ENCODE data around the gene RASSF8.

RASSF8 gene

GRCh38 chr12:25993901-25994651, 35.6 kb downstream of the RASSF8 start:
- no peak for DNase-seq

DNA sequence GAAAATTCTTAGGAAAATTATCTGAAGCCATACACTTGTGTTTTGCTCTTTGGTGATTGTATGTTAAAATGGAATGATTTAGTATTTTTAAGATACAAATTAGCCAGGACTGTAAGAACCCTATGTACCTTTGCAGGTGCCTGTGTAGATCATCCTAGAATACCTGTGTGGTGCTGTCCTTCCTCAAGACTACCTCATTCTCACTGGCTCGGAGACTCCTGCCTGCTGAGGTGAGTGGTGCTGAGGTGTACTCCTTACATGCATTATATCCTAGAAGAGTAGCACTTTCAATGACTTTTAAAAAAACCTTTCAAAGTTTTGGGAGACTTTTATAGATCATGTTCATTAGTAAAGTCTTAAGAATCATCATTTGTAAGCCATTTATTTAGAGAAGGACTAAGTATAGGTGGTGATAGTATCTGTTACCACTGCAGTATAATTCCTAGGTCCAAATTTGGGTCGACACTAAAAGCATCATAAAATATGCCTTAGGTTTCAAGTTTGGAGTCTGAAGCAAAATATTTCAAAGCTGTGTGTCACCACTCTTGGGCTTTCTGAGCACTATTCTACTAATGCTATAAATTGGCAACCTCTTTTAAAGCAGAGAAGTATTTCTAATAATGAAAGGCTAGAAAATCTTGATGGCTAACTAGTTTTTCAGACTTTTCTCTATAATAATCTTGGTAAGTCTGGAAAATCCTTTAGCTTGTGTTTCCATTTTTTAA, 36.6 kb downstream of the RASSF8 start:
- no peak for DNase-seq

DNA sequence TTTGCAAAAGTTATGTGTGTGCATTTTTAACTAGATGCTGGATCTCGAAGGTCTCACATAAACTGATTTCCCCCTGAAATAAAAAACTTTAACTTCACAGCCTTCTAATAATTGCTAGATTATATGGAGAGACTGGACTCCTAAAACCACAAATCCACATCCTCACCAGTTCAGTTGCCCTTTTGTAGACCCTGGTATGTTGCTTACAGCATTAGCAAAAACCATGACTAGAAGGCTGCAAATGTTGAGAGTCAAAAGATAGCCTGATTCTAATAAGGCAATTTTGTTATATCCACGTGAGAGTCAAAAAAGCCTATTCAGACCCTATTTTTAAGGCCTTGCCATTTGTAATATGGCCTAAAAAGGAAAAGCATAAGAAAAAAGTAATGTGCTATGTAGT, 37.4 kb downstream of the RASSF8 start:
- DNase-seq: no peak

DNA sequence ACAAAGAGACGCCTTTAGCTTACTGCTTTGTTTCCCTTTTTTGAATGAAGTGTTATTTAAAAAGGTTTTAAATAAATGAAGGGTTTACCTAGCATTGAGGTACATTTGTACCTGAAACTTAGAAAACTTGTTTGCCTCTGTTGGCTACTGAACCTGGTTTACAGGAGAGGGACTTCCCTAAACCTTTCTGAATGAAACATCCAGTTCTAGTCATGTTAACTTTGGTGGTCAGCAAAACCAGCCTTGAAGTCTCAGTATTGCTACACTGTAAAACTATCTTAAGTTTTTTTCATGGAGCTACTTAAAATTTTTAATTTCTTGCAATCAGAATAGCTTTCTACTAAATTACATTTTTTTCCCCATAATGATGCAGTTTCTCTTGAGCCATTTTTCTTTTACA, 38.2 kb downstream of the RASSF8 start:
- DNase-seq: no peak

GRCh38 chr12:25997201-25997963, 38.9 kb downstream of the RASSF8 start:
- DNase-seq: no peak

DNA sequence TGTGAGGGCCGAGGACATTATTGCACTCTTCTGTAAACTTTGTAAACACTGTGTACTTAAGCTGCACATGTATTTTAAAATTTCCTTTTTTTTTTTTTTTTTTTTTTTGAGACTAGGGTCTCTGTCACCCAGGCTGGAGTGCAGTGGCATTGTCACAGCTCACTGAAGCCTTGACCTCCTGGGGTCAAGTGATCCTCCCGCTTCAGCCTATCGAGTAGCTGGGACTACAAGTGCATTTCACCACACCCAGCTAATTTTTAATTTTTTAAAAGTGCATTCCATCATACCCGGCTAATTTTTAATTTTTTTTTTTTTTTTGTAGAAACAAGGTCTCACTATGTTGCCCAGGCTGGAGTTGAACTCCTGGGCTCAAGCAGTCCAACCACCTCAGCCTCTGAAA, 42.4 kb downstream of the RASSF8 start:
- DNase-seq: no peak

DNA sequence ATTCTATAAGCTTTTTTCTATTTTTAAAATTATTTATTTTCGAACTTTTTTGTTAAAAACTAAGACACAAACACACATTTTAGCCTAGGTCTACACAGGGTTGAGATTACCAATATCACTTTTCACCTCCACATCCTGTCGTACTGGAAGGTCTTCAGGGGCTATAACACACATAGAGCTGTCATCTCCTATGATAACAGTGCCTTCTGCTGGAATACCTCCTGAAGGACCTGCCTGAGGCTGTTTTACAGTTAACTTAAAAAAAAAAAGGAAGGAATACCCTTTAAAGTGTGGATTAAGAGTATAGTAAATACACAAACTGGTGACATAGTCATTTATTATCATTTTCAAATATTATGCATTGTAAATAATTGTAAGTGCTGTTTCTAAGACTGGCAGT, 43.0 kb downstream of the RASSF8 start:
- no peak for DNase-seq

- no peak for DNase-seq
Measured at GRCh38 chr12:26003065-26003464, 44.6 kb downstream of the RASSF8 start.

DNA sequence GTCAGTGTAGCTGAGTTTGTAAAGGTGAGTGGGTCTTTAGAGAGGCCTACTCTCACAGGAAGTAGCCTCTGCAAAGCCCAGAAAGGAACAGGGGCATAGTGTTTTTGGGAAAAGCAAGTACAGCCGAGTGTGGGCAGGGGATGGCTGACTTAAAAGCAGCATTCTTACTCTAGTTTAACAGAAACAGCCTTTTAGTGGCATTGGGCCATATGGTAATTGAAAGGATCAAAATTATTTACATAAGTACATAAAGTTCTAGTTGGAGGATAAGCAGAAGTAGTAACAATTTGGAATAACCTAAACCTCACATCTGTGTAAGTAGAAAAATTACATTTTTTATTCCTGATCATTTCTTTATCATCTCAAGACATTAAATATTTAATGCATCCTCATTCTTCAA, 49.1 kb downstream of the RASSF8 start:
- DNase-seq: no peak

DNA sequence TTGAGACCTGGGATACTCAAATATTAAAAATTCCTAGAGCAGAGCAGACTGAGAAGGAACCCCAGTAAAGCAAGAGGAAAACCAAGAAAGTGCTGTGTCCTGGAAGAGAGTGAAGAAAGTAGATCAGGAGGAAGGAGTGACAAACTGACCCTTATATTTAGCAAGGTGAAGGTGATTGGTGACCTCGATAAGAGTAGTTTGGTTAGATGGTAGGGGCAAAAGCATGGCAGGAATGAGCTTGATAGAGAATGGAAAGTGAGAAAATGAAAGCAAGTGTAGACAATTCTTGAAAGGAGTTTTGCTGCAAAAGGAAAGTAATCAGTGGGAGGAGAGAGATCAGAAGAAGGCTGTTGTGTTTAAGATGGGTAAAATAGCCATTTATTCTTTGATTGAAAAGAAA, 51.1 kb downstream of the RASSF8 start:
- no peak for DNase-seq

DNA sequence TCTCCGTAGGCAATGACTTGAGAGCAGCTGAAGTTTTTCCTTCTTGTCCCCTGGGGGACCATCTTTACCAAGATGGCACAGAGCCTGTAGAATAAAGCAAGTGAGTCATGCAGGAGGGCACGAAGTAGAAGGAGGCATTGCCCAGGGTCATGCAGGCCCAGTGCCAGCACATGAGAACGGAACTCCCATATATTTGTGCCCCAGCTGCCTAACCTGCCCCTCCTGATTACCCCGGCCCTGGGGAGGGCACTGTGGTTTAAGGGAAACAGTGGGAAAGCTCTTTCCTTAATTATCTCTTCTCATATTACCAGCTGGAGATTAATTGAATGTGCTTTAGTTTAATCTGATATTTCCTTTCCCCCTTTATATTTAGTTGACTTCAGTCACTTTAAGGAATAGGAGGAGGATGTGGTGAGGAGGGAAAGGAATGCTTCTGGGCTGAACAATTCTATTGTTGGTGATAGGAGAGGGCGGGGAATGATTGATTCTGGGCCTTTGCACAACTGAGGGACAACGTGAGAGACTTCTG, 51.9 kb downstream of the RASSF8 start:
- DNase-seq: no peak

GRCh38 chr12:26011099-26011498, 52.6 kb downstream of the RASSF8 start:
- DNase-seq: no peak

DNA sequence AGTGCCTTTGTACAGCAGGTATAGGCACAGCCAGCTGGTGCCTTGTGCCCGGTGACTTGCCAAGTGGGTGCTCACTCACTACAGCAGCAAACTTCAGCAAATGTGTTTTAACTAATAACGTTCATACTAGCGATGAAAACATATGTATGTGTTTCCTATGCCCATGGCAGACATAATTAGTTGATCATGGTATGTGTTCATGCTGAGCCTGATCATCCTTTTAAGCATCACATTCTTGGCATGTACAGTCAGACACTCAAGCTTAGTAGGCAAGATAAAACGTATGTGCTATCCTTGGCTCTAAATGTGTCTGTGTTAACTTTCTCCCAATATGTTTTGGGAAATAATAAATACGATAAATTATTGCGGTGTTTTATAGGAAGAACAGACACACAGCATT, 55.6 kb downstream of the RASSF8 start:
- DNase-seq: no peak

DNA sequence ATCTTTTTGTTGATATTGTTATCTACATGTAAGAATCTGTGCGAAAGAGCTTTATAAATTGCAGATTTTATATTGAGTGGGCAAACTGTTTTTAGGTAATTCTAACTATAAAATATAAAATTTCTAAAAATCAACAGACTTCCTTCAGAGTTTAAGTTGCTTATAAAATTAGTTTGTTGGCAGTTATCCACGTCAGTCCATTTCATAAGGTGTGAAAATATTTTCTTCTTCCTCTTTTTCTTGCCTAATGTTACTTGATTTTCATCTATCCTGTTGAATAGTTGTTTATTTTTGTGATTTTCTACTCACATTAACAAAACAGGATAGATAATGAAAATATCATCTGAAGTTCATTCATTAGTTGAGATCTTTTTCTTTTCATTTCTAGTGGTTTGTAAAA, 58.0 kb downstream of the RASSF8 start:
- DNase-seq: no peak

- DNase-seq: peak; percentile 14 to 43
Measured at GRCh38 chr12:26017484-26018211, 59.2 kb downstream of the RASSF8 start.

- DNase-seq: no peak
Measured at GRCh38 chr12:26018926-26019325, 60.4 kb downstream of the RASSF8 start.

DNA sequence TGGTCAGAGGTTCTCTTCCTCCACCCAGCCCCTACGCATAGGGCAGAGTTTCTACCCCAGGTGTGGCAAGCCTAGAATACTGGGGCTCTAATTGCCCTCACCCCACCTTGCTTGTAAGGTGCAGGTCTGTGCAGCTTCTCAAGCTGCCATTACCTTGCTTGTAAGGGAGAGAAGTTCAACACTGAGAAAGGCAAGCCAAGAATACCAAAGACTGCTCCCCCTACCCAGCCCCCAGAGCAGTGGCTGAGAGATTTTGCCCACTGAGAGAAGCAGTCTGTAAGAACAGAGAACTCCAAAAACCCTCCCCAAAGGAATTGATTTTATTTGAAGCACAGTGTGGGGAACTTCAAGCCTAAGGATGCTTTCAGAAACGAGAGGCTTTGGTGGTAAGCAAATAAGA, 63.1 kb downstream of the RASSF8 start:
- no peak for DNase-seq

DNA sequence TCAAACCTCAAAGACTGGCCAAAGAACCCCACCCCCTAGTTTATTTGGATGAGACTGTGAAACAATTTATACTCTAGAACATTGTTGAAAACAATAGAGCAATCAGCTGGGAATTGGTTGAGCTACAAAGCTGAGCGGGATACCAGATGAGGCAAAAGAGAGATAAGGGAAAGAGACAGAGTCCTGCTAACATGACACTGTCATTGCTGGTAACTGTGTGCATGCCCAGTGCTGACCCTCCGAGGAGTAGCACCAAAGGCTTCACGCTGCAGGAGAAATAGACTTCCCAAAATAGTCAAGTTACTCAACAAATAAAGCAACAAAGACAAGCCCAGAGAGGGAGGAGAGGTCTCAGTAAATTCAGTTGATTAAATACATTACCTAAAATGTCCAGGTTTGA, 63.6 kb downstream of the RASSF8 start:
- no peak for DNase-seq

GRCh38 chr12:26026713-26027112, 68.2 kb downstream of the RASSF8 start:
- DNase-seq: no peak

- DNase-seq: no peak
Measured at GRCh38 chr12:26027401-26027800, 68.9 kb downstream of the RASSF8 start.

GRCh38 chr12:26028953-26029735, 70.7 kb downstream of the RASSF8 start:
- DNase-seq: peak; percentile 25 to 67

DNA sequence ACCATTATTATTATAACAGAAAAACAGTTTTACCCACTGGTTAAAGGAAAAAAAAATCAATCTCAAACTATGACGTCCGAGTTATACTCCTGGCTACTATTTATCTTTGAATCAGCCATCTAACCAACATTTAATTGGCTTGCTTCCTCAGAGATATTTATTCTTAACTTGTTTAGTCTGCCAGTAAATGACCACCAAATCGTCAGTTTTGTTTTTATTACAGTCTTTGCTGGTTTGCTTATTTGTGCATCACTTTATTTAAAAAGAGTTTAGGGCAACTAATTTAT, 71.2 kb downstream of the RASSF8 start:
- DNase-seq: no peak
